PC-3 (cell line): ENCODE data around the gene EWSR1.

ENCODE experiments used
- CTCF ChIP-seq: fragments of 300-600 bp; sonication (generic); conservative IDR thresholded peaks from 2 replicates; pipeline ENCODE4 v1.5.1; 2017; ENCODE audit warnings: antibody characterized with exemption, low read depth, mild to moderate bottlenecking, low read length
- EZH2 ChIP-seq: fragments of 300-600 bp; sonication (generic); IDR thresholded peaks from one replicate; pipeline ENCODE4 v1.6.1; 2017; ENCODE audit warnings: antibody characterized with exemption, mild to moderate bottlenecking, low read length; ENCODE audit not compliant: unreplicated experiment
- EZH2phosphoT487 ChIP-seq: fragments of 300-600 bp; sonication (generic); IDR thresholded peaks from 2 replicates; pipeline ENCODE4 v1.6.1; 2018; ENCODE audit warnings: mild to moderate bottlenecking, antibody characterized with exemption, low read length, borderline replicate concordance

- TF ChIP-seq CTCF (no peak), EZH2 (no peak), EZH2phosphoT487 (no peak)
These were observed 48.0 kb upstream of the EWSR1 start for GRCh38 chr22:29219881-29220670.
